RWPE1 (cell line): ENCODE measurements around the gene GPR39.

Source experiments
- CTCF ChIA-PET: fragments of 350-600 bp; sonication (Branson Sonifier 250); formaldehyde crosslinking; extraction: SDS; loops from one replicate; lab custom pipeline; 2021; lab: Yijun Ruan, JAX
- POLR2A ChIA-PET: fragments of 400-600 bp; formaldehyde crosslinking; extraction: SDS; loops from one replicate; lab custom pipeline; 2020; ENCODE audit warnings: antibody characterized with exemption; ENCODE audit not compliant: low non-redundant PET; lab: Yijun Ruan, JAX
- DNase-seq: peaks from one replicate; pipeline ENCODE4 v3.0.0; 2012; ENCODE audit warnings: low spot score
- H3K27ac ChIP-seq: fragments of 450-650 bp; 2 replicates; pipeline ENCODE4 v1.5.1; 2017
- CTCF ChIP-seq: fragments of 450-650 bp; conservative IDR thresholded peaks from 2 replicates; pipeline ENCODE4 v1.5.1; 2017; ENCODE audit warnings: low read depth, mild to moderate bottlenecking

Gene GPR39

GRCh38 chr2:132618734-132619133 is 202.1 kb downstream of the GPR39 start:
- POLR2A ChIA-PET: no interaction called here
- no peak for DNase-seq
- TF ChIP-seq CTCF: no peak
- CTCF ChIA-PET: no interaction called here
- no peak overlapping the region for H3K27ac ChIP-seq

- DNase-seq: no peak
- POLR2A ChIA-PET: no interaction called here
- CTCF ChIA-PET: interaction anchor here (0.6 kb wide), 1 partner anchor 34 kb away, joined by 3 read pairs; no protein-coding TSS in a partner anchor
- TF ChIP-seq CTCF: no peak
- H3K27ac ChIP-seq: no peak overlapping the region
These were observed 203.5 kb downstream of the GPR39 start for GRCh38 chr2:132620115-132620514.

- no peak for DNase-seq
- H3K27ac ChIP-seq: no peak overlapping the region
- ChIA-PET CTCF (interaction anchor here (0.8 kb wide), 1 partner anchor 13 kb away, joined by 3 read pairs; no protein-coding TSS in a partner anchor), POLR2A (no interaction called here)
- no peak for TF ChIP-seq CTCF
These were observed 204.7 kb downstream of the GPR39 start for GRCh38 chr2:132621131-132621875.

- TF ChIP-seq CTCF: no peak
- DNase-seq: no peak
- H3K27ac ChIP-seq: no peak overlapping the region
- ChIA-PET POLR2A (no interaction called here), CTCF (no interaction called here)
These were observed 206.7 kb downstream of the GPR39 start for GRCh38 chr2:132623096-132623839.

GRCh38 chr2:132627536-132627935 is 210.9 kb downstream of the GPR39 start:
- ChIA-PET CTCF (interaction anchor here (0.5 kb wide), 1 partner anchor 23 kb away, joined by 5 read pairs; no protein-coding TSS in a partner anchor), POLR2A (no interaction called here)
- H3K27ac ChIP-seq: no peak overlapping the region
- peak; percentile 5 for DNase-seq
- TF ChIP-seq CTCF: no peak

GRCh38 chr2:132632000-132632649 is 215.5 kb downstream of the GPR39 start:
- CTCF ChIA-PET: no interaction called here
- no peak overlapping the region for H3K27ac ChIP-seq
- no peak for DNase-seq
- POLR2A ChIA-PET: no interaction called here
- TF ChIP-seq CTCF: no peak
